A172 (cell line): Measurements from ENCODE around the gene NEDD1. TPM values are rescaled to one million over a fixed set of nuclear protein-coding genes. Genes with fewer than 3 reads are reported as not detected.

Experiments used
- DNase-seq: peaks from one replicate; pipeline ENCODE4 v3.0.0-alpha.2; 2015; ENCODE audit warnings: low spot score
- total RNA-seq: library from RNA; depleted of rRNA; stranded (reverse); fragments of >200 nt; shearing (Covaris generic); gene quantifications from 2 replicates; pipeline ENCODE4 v1.2.3, GENCODE V29; 2014; rRNA removed

The NEDD1 gene, protein sequence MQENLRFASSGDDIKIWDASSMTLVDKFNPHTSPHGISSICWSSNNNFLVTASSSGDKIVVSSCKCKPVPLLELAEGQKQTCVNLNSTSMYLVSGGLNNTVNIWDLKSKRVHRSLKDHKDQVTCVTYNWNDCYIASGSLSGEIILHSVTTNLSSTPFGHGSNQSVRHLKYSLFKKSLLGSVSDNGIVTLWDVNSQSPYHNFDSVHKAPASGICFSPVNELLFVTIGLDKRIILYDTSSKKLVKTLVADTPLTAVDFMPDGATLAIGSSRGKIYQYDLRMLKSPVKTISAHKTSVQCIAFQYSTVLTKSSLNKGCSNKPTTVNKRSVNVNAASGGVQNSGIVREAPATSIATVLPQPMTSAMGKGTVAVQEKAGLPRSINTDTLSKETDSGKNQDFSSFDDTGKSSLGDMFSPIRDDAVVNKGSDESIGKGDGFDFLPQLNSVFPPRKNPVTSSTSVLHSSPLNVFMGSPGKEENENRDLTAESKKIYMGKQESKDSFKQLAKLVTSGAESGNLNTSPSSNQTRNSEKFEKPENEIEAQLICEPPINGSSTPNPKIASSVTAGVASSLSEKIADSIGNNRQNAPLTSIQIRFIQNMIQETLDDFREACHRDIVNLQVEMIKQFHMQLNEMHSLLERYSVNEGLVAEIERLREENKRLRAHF
- total RNA-seq: 50.2 and 54.5 TPM in 2 replicates

DNA sequence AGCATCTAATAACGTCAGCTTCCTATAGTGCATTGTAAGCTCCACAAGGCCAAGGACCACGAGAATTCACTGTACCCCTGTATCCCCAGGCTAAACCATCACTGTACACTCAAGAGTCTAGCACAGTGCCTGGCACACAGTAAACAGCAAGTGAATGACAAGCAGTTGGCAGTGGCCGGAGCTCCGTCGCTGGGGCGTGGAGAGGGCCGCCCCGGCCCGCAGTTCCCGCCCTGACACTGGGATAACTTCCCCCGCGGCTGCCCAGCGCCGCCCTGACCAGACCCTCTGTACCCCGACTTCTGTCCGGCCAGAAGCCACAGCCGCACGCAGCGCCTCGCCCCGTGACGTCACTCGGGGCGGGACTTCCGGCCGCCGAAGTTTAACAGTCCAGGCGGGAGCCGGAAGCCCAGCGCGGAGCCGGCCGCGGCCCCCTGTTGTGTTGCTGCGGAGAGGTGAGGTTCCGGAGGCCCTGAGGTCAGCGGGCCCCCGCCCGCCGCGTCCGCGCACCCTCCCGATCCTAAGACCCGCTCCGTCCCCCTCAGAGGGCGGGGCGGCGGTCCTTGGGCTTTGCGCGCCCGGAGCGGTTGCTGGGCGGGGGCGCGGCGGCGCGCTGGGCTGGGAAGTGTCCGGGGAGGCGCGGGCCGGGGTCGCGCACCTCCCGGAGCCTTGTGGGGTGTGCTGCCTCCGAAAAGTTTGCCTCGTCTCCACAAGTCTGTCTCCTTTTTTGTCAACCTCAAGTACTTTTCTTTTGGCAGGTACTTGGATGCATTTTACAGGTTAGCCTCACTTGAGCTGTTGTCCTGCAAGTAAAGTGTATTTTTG is at the start of gene NEDD1:
TSS of gene NEDD1 (plus strand) at position 409 of the 822 bp plus-strand sequence. CDS start 2,503 bp downstream, outside the sequence.
- DNase-seq: peak; percentile 67

DNA sequence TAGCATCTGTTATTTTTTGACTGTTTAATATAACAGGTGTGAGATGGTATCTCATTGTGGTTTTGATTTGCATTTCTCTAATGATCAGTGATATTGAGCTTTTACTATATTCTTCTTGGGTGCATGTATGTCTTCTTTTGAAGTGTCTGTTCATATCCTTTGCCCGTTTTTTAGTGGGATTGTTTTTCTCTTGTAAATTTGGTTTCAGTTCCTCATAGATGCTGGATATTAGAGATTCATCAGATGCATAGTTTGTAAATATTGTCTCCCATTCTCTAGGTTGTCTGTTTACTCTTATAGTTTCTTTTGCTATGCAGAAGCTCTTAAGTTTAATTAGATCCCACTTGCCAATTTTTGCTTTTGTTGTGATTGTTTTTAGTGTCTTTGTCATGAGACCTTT is 48.9 kb upstream of the NEDD1 start:
- no peak for DNase-seq

DNA sequence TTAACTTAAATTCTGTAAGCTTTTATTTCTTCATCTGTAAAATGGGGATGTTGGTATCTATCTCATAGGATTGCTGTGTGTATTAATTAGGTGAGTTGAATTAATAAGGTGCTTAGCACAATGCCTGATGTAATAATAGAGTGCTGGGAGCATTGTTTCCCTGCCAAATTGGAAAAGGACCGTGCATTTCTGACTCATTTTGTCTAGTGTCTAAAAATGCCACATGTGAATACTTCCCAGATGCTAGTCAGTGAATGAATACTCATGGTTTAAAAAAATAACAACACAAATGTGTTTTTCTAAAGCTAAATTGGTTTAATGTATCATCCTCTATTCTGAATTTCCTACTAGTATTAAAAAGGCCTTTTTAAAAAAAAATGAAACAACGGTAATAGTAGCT is 45.4 kb upstream of the NEDD1 start:
- DNase-seq: peak; percentile 25

DNA sequence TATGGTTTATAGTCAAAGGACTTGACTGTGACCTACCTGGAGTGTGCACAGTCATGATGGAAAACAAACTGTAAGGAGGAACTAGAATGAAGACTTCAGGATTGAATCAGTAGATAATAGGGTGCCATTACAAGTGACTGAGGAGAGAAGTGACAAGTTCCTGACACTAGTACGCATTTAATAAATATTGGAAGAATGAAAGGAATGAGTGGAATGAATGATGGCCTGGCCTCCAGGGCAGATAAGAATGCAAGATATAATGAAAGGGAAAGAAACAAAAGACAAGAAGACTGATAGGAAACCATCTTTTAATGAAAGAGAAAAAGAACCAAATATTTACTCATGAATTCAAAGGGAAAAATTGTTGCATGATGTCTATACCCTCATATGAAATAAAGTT is 44.7 kb upstream of the NEDD1 start:
- DNase-seq: peak; percentile 14

DNA sequence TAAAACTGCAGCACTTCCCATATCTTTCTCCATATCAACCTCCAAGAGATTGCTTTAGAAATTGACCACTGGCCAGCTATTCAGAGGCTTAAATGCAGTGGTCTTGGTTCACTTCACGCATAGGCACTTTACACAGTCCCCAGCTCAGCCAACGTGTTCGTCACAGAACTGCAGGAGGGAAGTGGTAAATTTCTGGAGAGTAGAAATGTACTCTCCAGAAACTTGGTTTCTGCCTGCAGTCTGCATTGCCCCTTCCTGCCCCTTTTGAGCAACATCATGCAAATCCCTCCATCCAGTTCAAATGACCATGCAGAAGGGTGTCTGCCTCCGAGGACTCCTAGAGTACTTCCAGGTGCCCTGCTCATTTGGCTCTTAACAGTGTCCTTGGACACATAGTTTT is 42.7 kb upstream of the NEDD1 start:
- no peak for DNase-seq

DNA sequence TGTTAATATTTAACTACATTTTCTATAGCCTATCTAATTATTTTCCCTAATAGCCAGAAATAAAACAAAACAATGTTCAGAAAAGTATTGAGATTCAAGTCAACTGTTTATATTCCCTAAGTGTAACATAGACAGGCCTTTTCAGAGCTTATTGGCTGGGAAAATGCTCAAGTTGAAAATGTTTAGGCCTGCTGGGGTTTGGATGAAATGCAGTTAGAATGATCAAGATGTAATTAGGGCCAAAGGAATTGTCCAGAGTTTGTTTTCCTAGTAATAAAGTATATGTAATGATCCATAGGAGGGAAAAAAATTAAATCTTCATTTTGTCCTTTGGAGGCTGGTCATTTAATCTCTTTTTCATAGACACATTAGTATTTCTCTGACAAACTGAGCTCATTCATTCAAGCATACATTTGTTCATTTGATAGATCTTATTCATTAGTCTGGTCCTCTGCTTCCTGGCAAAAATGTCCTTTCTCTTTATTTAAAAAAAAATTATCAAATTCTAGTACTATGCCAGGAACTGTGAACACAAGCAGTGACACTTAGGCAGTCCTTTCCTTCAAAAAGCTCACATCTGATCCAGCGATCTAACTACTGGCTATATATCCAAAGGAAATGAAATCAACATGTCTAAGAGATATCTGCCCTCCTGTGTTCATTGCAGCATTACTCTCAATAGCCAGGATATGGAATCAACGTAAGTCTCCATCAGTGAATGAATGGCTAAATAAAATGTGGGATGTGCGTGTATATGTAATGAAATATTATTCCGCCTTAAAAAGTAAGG is 40.1 kb upstream of the NEDD1 start:
- DNase-seq: no peak

DNA sequence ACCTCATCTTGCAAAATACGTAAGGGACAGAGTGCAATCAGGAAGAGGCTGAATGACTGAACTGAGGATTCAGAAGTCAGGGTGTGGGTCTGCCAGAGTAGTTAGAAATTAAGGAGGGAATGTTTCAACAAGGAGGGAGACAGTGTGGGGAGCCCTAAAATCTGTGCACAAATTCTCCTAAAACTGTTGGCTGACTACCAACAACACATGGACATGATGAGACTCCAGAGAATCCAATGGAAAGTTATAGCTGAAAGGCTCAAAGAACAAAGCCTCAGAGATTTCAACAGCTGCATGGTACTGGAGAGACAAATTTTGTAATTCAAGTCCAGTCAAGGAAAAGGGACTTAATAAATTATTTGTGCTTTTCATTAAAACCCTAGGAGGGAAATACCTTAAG is 36.1 kb upstream of the NEDD1 start:
- no peak for DNase-seq

DNA sequence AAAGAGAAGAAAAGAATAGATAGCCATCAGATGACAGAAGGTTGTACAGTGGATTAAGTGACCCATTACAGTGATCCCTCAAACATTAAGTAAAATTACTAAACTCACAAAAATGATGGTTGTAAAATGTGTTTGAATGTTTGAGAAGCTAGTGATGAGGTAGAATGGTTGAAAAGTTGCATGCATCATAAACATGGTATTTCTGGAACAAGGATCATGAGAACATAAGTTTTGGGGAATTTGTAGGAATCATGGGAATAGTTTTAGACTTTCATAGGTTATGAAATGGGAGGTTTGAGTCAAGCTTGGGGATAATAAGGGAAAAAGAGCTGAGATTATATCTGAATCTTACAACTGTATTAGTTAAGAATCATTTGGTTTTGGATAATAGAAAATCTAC is 34.1 kb upstream of the NEDD1 start:
- no peak for DNase-seq

DNA sequence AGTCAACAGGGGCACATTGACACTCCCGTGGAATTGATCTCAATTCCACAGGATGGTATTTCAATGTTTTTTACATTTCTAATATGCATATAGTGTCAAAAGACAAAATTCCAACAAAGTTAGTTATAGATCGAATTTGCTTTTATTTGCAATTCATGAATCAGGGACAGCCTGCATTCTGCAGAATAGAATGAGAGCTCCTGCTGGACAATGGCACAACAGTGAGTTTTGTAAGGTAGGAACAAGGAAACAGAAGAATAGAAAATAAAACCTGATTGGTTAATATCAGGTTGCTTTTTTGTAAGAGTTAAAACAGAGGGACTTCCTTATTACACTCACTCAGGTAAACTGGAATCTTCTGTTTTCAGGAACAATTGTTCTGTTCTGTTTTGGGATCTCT is 32.8 kb upstream of the NEDD1 start:
- no peak for DNase-seq

DNA sequence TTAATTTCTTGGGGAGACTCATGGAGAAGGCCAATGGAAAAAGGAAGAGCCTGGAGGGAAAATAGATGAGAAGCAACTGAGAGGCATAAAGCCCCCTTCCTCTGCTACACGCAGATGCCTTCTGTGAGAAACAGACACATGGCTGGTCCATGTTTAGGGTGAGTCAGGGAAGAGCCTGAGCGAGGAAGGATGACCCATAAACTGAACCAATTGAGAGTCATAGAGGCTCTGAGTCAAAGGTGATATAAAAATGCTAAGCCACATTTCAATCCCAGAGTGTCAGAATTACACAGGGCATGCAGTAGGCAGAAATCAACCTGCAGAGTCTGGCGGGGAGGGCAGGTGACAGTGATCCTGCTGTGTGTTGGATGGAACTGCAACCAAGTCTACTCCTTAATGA is 30.1 kb upstream of the NEDD1 start:
- DNase-seq: no peak

DNA sequence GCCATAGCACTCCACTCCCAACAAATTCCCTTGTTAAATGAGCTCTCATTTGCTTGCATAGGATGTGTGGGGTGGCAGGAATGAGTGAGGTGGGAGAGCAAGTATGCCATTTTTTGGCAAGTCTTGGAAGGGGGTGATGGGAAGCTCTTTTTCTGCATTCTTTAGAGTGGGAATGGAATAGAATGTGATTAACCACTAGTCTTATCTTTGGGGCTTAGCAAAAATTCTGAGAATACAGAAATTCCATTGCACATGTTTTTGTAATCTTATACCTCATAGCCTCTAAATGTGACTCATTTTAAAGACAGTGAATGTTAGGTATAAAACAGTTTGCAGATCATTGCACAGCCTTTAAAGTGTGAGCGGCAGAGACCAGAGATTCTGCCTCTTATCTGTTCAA is 28.4 kb upstream of the NEDD1 start:
- DNase-seq: peak; percentile 70

DNA sequence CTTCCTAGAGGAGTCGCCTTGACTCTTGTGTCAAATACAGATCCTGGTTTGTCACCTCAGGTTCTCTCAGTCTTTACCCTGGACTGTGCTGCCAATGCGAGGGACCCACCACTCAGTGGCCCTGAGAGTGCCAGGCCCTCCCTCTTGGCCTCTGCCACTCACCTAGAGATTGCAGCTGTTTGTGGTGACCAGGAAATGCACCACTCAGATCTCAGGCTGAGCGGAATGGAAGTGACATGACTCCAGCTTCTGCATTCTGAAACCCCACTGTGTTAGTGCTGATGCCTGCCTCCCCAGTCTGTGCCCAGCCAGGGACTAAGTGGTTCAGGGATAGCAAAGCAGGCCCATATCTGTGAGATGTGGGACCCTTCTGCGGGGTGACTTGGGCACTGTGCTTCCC is 27.8 kb upstream of the NEDD1 start:
- no peak for DNase-seq

DNA sequence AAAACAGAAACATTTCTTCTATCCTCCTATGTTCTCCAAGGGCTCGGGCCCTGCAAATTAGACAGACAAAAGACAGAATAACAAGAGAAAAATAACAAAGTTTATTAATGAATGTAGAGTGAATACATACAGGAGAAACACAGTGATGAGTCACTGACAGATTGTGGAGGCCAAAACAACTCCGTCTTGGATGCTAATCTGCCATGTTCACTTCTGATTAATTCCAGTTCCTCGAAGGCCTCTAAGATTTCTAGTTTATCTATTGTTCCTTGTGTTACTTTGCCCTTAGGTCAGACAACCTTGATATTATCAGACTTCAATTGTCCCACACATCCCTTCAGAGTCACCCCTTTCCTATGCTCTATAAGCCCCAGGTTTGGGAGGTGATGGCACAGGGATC is 26.8 kb upstream of the NEDD1 start:
- no peak for DNase-seq

DNA sequence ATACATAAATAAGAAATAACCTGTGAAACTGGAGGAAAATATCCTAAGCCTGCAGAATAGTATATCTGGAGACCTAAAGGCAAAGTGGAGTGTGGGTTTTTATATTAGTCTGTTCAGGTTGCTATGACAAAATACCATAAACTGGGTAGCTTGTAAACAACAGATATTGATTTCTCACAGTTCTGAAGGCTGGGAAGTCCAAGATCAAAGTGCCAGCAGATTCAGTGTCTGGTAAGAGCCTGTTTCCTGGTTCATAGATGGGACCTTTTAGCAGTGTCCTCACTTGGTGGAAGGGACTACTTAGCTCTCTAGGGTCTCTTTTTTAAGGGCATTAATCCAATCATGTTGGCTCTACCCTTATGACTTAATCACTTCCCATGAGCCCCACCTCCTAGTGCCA is 25.4 kb upstream of the NEDD1 start:
- no peak for DNase-seq

DNA sequence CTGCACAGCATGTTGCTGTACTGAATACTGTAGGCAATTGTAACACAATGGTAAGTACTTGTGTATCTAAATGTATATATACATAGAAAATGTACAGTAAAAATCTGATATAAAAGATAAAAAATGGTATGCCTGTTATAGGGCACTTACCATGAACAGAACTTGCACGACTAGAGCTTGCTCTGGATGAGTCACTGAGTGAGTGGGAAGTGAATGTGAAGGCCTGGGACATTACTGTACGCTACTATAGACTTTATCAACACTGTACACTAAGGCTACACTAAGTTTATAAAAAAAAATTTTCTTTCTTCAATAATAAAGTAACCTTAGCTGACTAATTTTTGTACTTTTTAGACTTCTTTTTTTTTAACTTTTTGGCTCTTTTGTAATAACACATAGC is 24.2 kb upstream of the NEDD1 start:
- no peak for DNase-seq

DNA sequence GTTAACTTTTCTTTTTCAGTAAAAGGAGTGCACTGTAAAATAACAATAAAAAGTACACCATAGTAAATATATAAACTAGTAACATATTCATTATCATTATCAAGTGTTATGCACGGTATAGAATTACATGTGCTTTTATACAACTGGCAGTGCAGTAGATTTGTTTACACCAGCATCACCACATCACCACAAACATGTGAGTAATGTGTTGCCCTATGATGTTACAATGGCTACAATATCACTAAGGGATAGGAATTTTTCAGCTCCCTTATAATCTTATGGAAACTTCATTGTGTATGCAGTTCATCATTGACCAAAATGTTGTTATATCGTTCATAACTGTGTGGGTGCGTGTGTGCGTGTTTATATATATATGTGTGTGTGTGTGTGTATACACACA is 23.5 kb upstream of the NEDD1 start:
- no peak for DNase-seq

DNA sequence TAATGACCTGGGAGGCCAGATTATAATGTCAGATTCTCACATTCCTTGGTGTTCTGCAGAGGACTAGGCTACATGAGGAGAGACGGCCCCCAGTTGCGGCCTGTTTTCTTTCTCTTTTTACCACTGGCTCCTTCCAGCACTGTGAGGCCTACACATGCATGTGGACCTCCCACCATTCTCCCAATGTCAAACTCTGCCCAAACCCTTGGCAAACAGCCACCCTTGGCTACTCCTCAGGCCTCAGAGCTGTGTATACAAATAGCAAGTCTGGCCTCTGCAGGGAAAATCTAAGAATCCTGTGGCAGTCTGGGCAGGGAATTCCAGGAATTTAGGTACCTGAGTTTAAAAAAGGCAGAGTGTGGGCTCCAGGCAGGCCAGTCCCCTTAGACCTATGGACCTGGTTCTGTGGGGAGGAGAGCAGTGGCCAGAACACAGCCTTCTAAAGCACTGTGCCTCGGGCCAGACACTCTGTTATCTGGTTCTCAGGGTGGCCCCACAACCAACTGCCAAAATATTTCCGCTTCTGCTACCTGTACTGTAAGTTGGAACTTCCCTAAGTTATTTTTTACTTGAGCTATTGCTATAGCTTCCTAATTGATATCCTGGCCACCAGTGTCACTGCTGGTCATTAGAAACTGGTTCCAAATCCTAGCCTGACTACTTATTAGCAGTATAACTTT is 19.9 kb upstream of the NEDD1 start:
- DNase-seq: no peak

DNA sequence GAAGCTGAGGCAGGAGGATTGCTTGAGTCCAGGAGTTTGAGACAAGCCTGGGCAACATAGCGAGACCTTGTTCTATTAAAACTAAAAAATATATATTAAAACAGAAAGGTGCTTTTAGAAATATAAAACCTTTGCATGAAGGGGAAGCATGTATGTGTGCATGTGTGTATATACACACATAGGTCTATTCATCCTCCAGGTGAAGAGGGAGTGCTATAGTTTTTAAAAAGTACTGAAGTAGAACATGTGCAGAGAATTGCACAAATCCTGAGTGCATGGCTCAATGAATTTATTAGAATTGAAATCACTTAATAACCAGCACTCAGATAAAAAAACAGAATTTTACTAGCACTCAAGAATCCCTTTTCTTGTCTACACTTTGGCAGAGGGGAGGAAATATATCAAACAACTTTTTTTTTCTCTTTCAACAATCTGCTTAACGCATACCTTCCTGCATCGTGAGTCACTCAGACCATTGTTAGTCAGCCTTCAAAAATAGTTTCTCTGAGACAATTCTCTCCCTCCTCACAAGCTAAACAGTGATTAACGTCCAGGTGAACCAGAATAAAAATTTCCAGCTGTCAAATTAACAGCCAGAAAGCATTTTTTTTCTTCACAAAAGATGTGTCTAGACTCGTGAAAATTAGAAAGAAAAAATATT is 17.7 kb upstream of the NEDD1 start:
- peak; percentile 76 for DNase-seq

DNA sequence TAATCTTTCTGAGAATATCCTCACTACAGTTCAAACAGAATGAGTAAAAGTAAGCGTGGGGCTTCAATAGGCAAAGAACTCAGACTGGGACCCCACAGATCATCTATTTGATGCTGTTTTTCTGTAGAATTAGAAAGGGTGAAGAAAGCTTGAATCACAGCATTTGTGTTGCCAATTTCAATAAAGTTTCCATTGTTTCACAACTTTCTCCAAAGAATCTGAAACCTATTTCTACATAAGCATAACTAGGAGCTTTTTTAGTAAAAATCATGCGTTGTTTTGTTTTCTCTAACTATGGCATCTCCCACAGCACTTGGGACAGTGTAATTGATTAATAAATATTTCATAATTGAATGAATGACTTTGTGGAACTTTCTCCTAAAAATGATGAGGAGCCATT is 16.7 kb upstream of the NEDD1 start:
- no peak for DNase-seq

DNA sequence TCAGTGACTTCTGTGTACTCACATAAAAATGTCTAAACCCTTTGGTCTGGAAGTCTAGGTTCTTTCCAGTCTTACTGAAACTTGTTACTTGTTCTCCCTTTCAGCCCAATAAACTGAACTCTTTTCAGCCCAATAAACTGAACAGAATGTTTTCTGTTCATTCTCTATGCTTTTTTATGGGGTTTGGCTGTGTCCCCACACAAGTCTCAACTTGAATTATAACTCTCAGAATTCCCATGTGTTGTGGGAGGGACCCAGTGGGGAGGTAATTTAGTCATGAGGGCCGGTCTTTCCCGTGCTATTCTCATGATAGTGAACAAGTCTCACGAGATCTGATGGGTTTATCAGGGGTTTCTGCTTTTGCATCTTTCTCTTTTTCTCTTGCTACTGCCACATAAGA is 15.0 kb upstream of the NEDD1 start:
- DNase-seq: no peak

DNA sequence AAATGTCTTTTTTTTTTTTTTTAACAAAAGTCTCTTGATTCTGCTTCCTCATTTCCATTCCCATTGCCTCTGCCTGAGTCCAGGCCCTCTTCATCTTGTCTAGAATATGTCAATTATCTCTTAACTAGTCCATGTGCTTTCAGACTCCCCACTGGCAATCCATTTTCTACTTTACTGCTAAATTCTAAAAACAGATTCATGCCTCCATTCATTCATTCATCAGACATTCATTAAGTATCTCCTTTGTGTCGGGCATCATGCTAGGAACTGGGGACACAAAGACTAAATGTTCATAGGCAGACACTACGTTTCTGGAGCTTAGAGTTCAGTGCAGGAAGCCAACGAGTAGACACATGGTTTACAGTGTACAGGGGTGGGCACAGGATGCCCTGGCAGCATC is 9.6 kb upstream of the NEDD1 start:
- DNase-seq: no peak
